Fibroblast of skin of left quadriceps (primary cell): ENCODE results near the gene SLCO4A1.

ENCODE experiments used
- DNase-seq, 2 experiments: peaks; one replicate each; pipeline ENCODE4 v3.0.0-alpha.2; 2013; ENCODE audit warnings: low read depth in 2 of 2

SLCO4A1 gene

GRCh38 chr20:62642051-62642665 is at the start of gene SLCO4A1:
SLCO4A1 (plus strand) TSS chr20:62642503; CDS start chr20:62656455, 13,952 bp downstream.
- DNase-seq: no peak

- no peak for DNase-seq
These were observed 49.7 kb upstream of the SLCO4A1 start for GRCh38 chr20:62592506-62593177.

- DNase-seq: no peak
These were observed 48.7 kb upstream of the SLCO4A1 start for GRCh38 chr20:62593616-62594015.

GRCh38 chr20:62595069-62595468 is 47.2 kb upstream of the SLCO4A1 start:
- no peak for DNase-seq

- no peak for DNase-seq
These were observed 46.8 kb upstream of the SLCO4A1 start for GRCh38 chr20:62595491-62595890.

- no peak for DNase-seq
These were observed 45.8 kb upstream of the SLCO4A1 start for GRCh38 chr20:62596486-62596885.

- no peak for DNase-seq
These were observed 45.4 kb upstream of the SLCO4A1 start for GRCh38 chr20:62596921-62597320.

- DNase-seq: no peak
These were observed 44.7 kb upstream of the SLCO4A1 start for GRCh38 chr20:62597416-62598115.

- no peak for DNase-seq
These were observed 43.5 kb upstream of the SLCO4A1 start for GRCh38 chr20:62598761-62599194.

- DNase-seq: no peak
These were observed 42.8 kb upstream of the SLCO4A1 start for GRCh38 chr20:62599216-62600110.

GRCh38 chr20:62601172-62601571 is 41.1 kb upstream of the SLCO4A1 start:
- no peak for DNase-seq

GRCh38 chr20:62601714-62602113 is 40.6 kb upstream of the SLCO4A1 start:
- DNase-seq: no peak

GRCh38 chr20:62602550-62602949 is 39.8 kb upstream of the SLCO4A1 start:
- no peak for DNase-seq

GRCh38 chr20:62603021-62603906 is 39.0 kb upstream of the SLCO4A1 start:
- no peak for DNase-seq

- no peak for DNase-seq
These were observed 38.2 kb upstream of the SLCO4A1 start for GRCh38 chr20:62603907-62604785.

GRCh38 chr20:62604796-62605195 is 37.5 kb upstream of the SLCO4A1 start:
- no peak for DNase-seq

- DNase-seq: no peak
These were observed 36.9 kb upstream of the SLCO4A1 start for GRCh38 chr20:62605236-62605943.

GRCh38 chr20:62606016-62606415 is 36.3 kb upstream of the SLCO4A1 start:
- no peak for DNase-seq

- no peak for DNase-seq
These were observed 35.6 kb upstream of the SLCO4A1 start for GRCh38 chr20:62606551-62607201.
